HEK293 (cell line): Measurements from ENCODE around the gene ZNF556.

Experiments used
- TF ChIP-seq, protein P1 (sequence below): fragments of 450-650 bp; formaldehyde crosslinking; IDR thresholded peaks from 2 replicates; pipeline ENCODE4 v1.5.1; 2016; ENCODE audit warnings: missing biosample characterization, missing genetic modification characterization
- TF ChIP-seq, protein P2 (sequence below): fragments of 450-650 bp; formaldehyde crosslinking; IDR thresholded peaks from 2 replicates; pipeline ENCODE4 v1.5.1; 2016; ENCODE audit warnings: missing biosample characterization, missing genetic modification characterization

DNA sequence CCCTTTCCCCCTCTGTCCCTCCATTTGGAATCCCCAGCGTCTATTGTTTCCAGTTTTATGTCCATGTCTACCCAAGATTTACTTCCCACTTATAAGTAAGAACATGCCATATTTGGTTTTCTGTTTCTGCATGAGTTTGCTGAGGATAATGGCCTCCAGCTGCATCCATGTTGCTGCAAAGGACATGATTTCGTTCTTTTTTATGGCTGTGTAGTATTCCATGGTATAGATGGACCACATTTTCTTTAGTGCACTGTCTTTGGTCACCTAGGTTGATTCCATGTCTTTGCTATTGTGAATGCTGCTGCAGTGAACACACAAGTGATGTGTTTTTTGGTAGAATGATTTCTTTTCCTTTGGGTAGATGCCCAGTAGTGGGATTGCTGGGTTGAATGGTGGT lies 22.0 kb upstream of the ZNF556 start:
- TF ChIP-seq, protein P1, sequence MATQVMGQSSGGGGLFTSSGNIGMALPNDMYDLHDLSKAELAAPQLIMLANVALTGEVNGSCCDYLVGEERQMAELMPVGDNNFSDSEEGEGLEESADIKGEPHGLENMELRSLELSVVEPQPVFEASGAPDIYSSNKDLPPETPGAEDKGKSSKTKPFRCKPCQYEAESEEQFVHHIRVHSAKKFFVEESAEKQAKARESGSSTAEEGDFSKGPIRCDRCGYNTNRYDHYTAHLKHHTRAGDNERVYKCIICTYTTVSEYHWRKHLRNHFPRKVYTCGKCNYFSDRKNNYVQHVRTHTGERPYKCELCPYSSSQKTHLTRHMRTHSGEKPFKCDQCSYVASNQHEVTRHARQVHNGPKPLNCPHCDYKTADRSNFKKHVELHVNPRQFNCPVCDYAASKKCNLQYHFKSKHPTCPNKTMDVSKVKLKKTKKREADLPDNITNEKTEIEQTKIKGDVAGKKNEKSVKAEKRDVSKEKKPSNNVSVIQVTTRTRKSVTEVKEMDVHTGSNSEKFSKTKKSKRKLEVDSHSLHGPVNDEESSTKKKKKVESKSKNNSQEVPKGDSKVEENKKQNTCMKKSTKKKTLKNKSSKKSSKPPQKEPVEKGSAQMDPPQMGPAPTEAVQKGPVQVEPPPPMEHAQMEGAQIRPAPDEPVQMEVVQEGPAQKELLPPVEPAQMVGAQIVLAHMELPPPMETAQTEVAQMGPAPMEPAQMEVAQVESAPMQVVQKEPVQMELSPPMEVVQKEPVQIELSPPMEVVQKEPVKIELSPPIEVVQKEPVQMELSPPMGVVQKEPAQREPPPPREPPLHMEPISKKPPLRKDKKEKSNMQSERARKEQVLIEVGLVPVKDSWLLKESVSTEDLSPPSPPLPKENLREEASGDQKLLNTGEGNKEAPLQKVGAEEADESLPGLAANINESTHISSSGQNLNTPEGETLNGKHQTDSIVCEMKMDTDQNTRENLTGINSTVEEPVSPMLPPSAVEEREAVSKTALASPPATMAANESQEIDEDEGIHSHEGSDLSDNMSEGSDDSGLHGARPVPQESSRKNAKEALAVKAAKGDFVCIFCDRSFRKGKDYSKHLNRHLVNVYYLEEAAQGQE (tag by site-specific recombination), result no peak
- TF ChIP-seq, protein P2, sequence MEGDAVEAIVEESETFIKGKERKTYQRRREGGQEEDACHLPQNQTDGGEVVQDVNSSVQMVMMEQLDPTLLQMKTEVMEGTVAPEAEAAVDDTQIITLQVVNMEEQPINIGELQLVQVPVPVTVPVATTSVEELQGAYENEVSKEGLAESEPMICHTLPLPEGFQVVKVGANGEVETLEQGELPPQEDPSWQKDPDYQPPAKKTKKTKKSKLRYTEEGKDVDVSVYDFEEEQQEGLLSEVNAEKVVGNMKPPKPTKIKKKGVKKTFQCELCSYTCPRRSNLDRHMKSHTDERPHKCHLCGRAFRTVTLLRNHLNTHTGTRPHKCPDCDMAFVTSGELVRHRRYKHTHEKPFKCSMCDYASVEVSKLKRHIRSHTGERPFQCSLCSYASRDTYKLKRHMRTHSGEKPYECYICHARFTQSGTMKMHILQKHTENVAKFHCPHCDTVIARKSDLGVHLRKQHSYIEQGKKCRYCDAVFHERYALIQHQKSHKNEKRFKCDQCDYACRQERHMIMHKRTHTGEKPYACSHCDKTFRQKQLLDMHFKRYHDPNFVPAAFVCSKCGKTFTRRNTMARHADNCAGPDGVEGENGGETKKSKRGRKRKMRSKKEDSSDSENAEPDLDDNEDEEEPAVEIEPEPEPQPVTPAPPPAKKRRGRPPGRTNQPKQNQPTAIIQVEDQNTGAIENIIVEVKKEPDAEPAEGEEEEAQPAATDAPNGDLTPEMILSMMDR (tag by site-specific recombination), result no peak
